ENCODE data around the gene MTA1. TPM values are rescaled to one million over a fixed set of nuclear protein-coding genes. Genes with fewer than 3 reads are reported as not detected.

The MTA1 gene
- total and polyA plus RNA-seq, 2 donors from 2014 or later = 30.4 to 112 TPM

- Histone ChIP-seq H3K4me3 (ENCODE audit: low read length in 3 of 3) (no peak overlapping the region), H3K36me3 (ENCODE audit: control insufficient read depth in 2 of 3, insufficient read depth in 3 of 3, low read length in 3 of 3) (no peaks in the 10 kb centered on the region), H3K27ac (ENCODE audit: low read depth in 2 of 2, low read length in 2 of 2) (no peak overlapping the region), H3K9me3 (ENCODE audit: control insufficient read depth in 2 of 3, insufficient read depth in 1 of 3, low read length in 3 of 3) (no peaks in the 10 kb centered on the region), H3K9ac (ENCODE audit: low read length in 3 of 3) (no peak overlapping the region), H3K4me1 (ENCODE audit: control insufficient read depth in 2 of 3, insufficient read depth in 2 of 3, low read depth in 1 of 3, low read length in 3 of 3) (no peaks in the 10 kb centered on the region), H3K27me3 (ENCODE audit: control insufficient read depth, insufficient read depth, low read length) (no peaks in the 10 kb centered on the region)
- no peak for FAIRE-seq
- peak in 3 of 5 donors; percentile 9 to 79 (median 40) for DNase-seq
- TF ChIP-seq CTCF (IDR thresholded peaks at IDR 0.05; ENCODE audit: borderline replicate concordance, extremely low read depth, insufficient read depth) = no peak
- intact Hi-C loops (cut with DNase I) = no loop called here
Measured at GRCh38 chr14:105495101-105495989, 75.7 kb downstream of the MTA1 start.

GRCh38 chr14:105495990-105496830 lies 76.6 kb downstream of the MTA1 start:
- Histone ChIP-seq H3K9me3 (ENCODE audit: control insufficient read depth in 2 of 3, insufficient read depth in 1 of 3, low read length in 3 of 3) (no peaks in the 10 kb centered on the region), H3K27ac (ENCODE audit: low read depth in 2 of 2, low read length in 2 of 2) (no peak overlapping the region), H3K4me1 (ENCODE audit: control insufficient read depth in 2 of 3, insufficient read depth in 2 of 3, low read depth in 1 of 3, low read length in 3 of 3) (no peaks in the 10 kb centered on the region), H3K9ac (ENCODE audit: low read length in 3 of 3) (no peak overlapping the region), H3K27me3 (ENCODE audit: control insufficient read depth, insufficient read depth, low read length) (no peaks in the 10 kb centered on the region), H3K36me3 (ENCODE audit: control insufficient read depth in 2 of 3, insufficient read depth in 3 of 3, low read length in 3 of 3) (no peaks in the 10 kb centered on the region), H3K4me3 (ENCODE audit: low read length in 3 of 3) (no peak overlapping the region)
- intact Hi-C loops (cut with DNase I) = no loop called here
- FAIRE-seq = no peak
- DNase-seq = peak in 2 of 5 donors; percentile 45 to 69
- no peak for TF ChIP-seq CTCF (IDR thresholded peaks at IDR 0.05; ENCODE audit: borderline replicate concordance, extremely low read depth, insufficient read depth)

- DNase-seq = peak in 1 of 5 donors; percentile 69
- Histone ChIP-seq H3K4me1 (ENCODE audit: control insufficient read depth in 2 of 3, insufficient read depth in 2 of 3, low read depth in 1 of 3, low read length in 3 of 3) (no peaks in the 10 kb centered on the region), H3K9me3 (ENCODE audit: control insufficient read depth in 2 of 3, insufficient read depth in 1 of 3, low read length in 3 of 3) (no peaks in the 10 kb centered on the region), H3K27ac (ENCODE audit: low read depth in 2 of 2, low read length in 2 of 2) (no peak overlapping the region), H3K27me3 (ENCODE audit: control insufficient read depth, insufficient read depth, low read length) (no peaks in the 10 kb centered on the region), H3K9ac (ENCODE audit: low read length in 3 of 3) (no peak overlapping the region), H3K4me3 (ENCODE audit: low read length in 3 of 3) (no peak overlapping the region), H3K36me3 (ENCODE audit: control insufficient read depth in 2 of 3, insufficient read depth in 3 of 3, low read length in 3 of 3) (no peaks in the 10 kb centered on the region)
- no peak for TF ChIP-seq CTCF (IDR thresholded peaks at IDR 0.05; ENCODE audit: borderline replicate concordance, extremely low read depth, insufficient read depth)
- intact Hi-C loops (cut with DNase I) = no loop called here
- no peak for FAIRE-seq
Measured at GRCh38 chr14:105496831-105497591, 77.4 kb downstream of the MTA1 start.
